Measurements from ENCODE around the gene PPP1R3G. TPM values are rescaled to one million over a fixed set of nuclear protein-coding genes. Genes with fewer than 3 reads are reported as not detected.
"Not testable (repeated sequence)": the region's sequence is repeated elsewhere in the genome, so short reads cannot be mapped to it uniquely, and the experiment has no call there.

Gene PPP1R3G
- total and polyA plus RNA-seq, 11 donors, result 5.4 to 12.3 (median 8.0) TPM

DNA sequence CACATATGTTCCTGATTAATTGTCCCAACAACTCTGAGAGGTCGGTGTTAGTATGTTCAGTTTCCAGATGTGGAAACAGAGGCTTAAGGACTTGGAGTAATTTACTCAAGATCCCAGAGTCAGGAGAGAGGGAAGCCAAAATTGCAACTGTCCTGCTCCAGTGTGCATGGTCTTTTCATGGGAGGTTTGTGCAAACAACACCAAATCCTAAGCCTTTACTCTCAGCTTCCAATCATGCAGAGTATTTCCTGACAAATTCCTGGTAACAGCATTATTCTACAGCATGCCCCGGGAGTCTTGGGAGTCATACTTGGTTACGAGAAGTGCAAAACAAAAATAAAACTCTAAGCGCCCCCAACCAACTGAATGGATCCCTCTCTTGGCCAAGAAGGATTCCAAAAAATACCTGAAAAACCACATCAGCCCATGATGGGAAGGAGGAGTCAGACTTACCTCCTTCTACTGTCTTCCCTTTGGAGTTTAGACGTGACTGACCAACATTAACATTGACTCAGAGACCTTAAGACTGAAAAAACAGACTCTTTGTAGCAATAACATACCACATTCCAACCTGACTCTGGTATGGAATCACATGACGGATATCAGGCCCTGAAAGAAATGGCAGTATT lies 30.8 kb upstream of the PPP1R3G start:
- no peak overlapping the region for H3K27ac ChIP-seq
- H3K4me3 ChIP-seq, result no peak overlapping the region
- H3K27me3 ChIP-seq, result no peaks in the 10 kb centered on the region
- peaks cover 0 to 4% (median 0%) of the 10 kb centered on the region in 12 donors for H3K4me1 ChIP-seq
- intact Hi-C loops (cut with DNase I), result loop anchor here in 5 of 10 donors (10.0 kb wide), 5 partner anchors 60 to 350 kb away; no protein-coding TSS in a partner anchor
- no peak for TF ChIP-seq POLR2A (IDR thresholded peaks at IDR 0.05)
- TF ChIP-seq, protein P1, sequence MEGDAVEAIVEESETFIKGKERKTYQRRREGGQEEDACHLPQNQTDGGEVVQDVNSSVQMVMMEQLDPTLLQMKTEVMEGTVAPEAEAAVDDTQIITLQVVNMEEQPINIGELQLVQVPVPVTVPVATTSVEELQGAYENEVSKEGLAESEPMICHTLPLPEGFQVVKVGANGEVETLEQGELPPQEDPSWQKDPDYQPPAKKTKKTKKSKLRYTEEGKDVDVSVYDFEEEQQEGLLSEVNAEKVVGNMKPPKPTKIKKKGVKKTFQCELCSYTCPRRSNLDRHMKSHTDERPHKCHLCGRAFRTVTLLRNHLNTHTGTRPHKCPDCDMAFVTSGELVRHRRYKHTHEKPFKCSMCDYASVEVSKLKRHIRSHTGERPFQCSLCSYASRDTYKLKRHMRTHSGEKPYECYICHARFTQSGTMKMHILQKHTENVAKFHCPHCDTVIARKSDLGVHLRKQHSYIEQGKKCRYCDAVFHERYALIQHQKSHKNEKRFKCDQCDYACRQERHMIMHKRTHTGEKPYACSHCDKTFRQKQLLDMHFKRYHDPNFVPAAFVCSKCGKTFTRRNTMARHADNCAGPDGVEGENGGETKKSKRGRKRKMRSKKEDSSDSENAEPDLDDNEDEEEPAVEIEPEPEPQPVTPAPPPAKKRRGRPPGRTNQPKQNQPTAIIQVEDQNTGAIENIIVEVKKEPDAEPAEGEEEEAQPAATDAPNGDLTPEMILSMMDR (IDR thresholded peaks at IDR 0.05), result no peak
- H3K36me3 ChIP-seq, result no peaks in the 10 kb centered on the region
- H3K9me3 ChIP-seq, result peaks cover 0 to 24% (median 13%) of the 10 kb centered on the region in 12 donors
- WGBS, 4 donors, result 63 to 73% (median 70%) methylated on average over 6 of the region's 6 CpGs
- no peak for ATAC-seq
- no peak for DNase-seq

DNA sequence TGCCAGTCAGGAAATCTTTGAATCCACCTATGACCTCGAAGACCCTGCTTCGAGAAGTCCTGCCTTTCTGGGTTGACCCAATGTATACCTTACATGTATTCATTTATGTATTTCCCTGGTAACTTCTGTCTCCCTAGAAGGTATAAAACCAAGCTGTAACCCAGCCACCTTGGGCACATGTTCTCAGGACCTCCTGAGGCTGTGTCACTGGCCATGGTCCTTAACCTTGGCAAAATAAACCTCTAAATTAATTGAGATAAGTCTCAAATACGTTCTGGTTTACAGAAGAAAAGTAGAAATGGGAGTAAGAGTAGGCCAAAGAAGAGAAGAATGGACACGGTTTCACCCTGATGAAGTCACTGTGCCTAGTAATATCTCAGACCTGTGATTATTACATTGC lies 30.0 kb upstream of the PPP1R3G start:
- no peak for DNase-seq
- no peak for ATAC-seq
- TF ChIP-seq, protein P1 (IDR thresholded peaks at IDR 0.05), result no peak
- TF ChIP-seq POLR2A (IDR thresholded peaks at IDR 0.05), result no peak
- 91 to 95% (median 94%) methylated on average over 4 of the region's 4 CpGs for WGBS, 4 donors
- H3K27me3 ChIP-seq, result no peaks in the 10 kb centered on the region
- no peak overlapping the region for H3K4me3 ChIP-seq
- no peak overlapping the region for H3K27ac ChIP-seq
- H3K4me1 ChIP-seq, result peaks cover 0 to 4% (median 0%) of the 10 kb centered on the region in 12 donors
- H3K9me3 ChIP-seq, result peaks cover 0 to 20% (median 13%) of the 10 kb centered on the region in 12 donors
- intact Hi-C loops (cut with DNase I), result loop anchor here in 7 of 10 donors (5.0 to 10.0 kb wide), 8 partner anchors 60 to 350 kb away; no protein-coding TSS in a partner anchor
- no peaks in the 10 kb centered on the region for H3K36me3 ChIP-seq

DNA sequence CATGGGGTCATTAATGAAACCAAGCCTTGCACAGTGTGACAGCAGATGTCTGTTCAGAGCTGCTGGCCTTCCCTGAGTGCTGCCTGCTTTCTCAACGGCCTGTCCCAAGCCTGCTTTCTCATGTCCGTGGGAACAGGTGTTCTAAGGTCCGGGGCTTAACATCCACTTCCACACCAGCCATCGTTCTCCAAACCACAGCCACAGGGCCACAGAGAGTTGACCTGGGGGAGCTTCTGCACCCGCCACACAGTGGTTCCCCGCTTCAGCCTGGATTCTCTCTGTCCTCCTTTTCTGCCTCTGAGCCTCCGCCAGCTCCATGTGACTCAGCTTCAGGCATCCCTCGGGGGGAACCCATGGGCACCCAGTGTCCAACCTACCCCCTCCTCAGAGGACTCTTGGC lies 26.9 kb upstream of the PPP1R3G start:
- Histone ChIP-seq H3K36me3 (no peaks in the 10 kb centered on the region), H3K4me1 (no peaks in the 10 kb centered on the region), H3K27ac (no peak overlapping the region), H3K4me3 (no peak overlapping the region), H3K9me3 (no peaks in the 10 kb centered on the region), H3K27me3 (no peaks in the 10 kb centered on the region)
- ATAC-seq, result peak in 2 of 4 donors; percentile 20 to 41
- intact Hi-C loops (cut with DNase I), result loop anchor here in 7 of 10 donors (5.0 to 10.0 kb wide), 8 partner anchors 57 to 347 kb away; no protein-coding TSS in a partner anchor
- WGBS, 4 donors, result 71 to 89% (median 81%) methylated on average over 8 of the region's 8 CpGs
- TF ChIP-seq, protein P1 (IDR thresholded peaks at IDR 0.05), result no peak
- no peak for TF ChIP-seq POLR2A (IDR thresholded peaks at IDR 0.05)
- no peak for DNase-seq

DNA sequence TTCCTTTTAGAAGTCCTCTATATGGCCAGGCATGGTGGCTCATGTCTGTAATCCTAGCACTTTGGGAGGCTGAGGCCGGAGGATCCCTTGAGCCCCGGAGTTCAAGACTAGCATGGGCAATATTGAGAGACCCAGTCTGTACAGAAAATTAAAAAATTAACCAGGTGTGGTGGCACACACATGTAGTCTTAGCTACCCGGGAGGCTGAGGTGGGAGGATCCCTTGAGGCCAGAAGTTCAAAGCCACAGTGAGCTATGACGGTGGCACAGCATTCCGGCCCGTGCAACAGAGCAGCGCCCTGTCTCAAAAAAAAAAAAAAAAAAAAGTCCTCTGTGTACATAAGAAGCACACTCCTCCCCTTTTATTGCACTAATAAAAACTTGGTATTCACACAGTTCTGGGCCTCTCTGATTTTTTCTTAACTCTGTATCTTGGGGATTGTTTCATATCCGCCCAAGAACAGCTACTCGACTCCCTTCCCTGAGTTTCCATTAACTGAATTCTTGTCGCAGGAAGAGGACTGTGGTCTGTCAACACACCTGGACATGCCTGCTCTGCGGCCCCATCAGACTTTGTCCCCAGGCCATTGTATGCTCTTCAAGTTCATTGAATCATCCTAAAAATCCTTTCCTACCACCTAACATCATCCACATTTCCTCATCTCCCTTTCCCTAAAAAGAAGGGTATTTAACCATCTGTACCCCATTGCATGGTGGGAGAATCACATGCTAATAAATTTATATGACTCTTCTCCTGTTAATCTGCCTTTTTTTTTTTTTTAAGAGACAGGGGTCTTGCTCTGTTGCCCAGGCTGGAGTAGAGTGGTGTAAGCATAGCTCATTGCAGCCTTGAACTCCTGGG lies 25.9 kb upstream of the PPP1R3G start:
- ATAC-seq, result no peak
- no peak for DNase-seq
- Histone ChIP-seq H3K4me1 (no peaks in the 10 kb centered on the region), H3K36me3 (no peaks in the 10 kb centered on the region), H3K9me3 (no peaks in the 10 kb centered on the region), H3K27ac (no peak overlapping the region), H3K27me3 (no peaks in the 10 kb centered on the region), H3K4me3 (no peak overlapping the region)
- TF ChIP-seq POLR2A (IDR thresholded peaks at IDR 0.05), result no peak
- TF ChIP-seq, protein P1 (IDR thresholded peaks at IDR 0.05), result no peak
- intact Hi-C loops (cut with DNase I), result loop anchor here in 7 of 10 donors (1.0 to 10.0 kb wide), 9 partner anchors 56 to 346 kb away; no protein-coding TSS in a partner anchor
- 92 to 94% (median 93%) methylated on average over 11 of the region's 11 CpGs for WGBS, 4 donors

DNA sequence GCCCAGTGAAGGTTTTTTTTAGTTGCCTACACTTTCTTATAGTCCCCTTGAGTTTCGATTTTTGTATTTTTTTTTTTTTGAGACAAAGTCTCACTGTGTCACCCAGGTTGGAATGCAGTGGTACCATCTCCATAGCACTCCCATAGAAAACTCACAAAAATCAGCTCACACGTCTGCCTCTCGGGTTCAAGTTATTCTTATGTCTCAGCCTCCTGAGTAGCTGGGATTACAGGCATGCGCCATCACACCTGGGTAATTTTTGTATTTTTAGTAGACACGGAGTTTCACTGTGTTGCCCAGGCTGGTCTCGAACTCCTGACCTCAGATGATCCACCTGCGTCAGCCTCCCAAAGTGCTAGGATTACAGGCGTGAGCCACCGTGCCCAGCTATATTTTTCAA lies 24.7 kb upstream of the PPP1R3G start:
- not testable (repeated sequence) for H3K4me3 ChIP-seq, H3K27ac ChIP-seq, DNase-seq, H3K4me1 ChIP-seq, H3K36me3 ChIP-seq, H3K9me3 ChIP-seq, H3K27me3 ChIP-seq, ATAC-seq
- WGBS, 4 donors, result 94 to 97% (median 95%) methylated on average over 9 of the region's 9 CpGs
- intact Hi-C loops (cut with DNase I), result loop anchor here in 1 of 10 donors (5.0 kb wide), 1 partner anchor 67 kb away; no protein-coding TSS in a partner anchor

All from heart left ventricle (tissue), 16 donors.